Epithelial cell of esophagus (primary cell): ENCODE results near the gene VPS18.

ENCODE experiments used
- DNase-seq: peaks from one replicate; pipeline ENCODE4 v3.0.0; 2010; ENCODE audit warnings: low read depth
- H3K4me3 ChIP-seq: 2 replicates; pipeline ENCODE4 v1.5.1; 2011; ENCODE audit warnings: mild to moderate bottlenecking, low read length, control low read depth
- TF ChIP-seq, protein P1 (sequence below): IDR thresholded peaks from 2 replicates; pipeline ENCODE4 v1.5.1; 2011; ENCODE audit warnings: low read depth, mild to moderate bottlenecking, low read length, control low read depth, inconsistent platforms; ENCODE audit not compliant: insufficient read depth; ENCODE audit errors: missing control alignments

VPS18 gene

DNA sequence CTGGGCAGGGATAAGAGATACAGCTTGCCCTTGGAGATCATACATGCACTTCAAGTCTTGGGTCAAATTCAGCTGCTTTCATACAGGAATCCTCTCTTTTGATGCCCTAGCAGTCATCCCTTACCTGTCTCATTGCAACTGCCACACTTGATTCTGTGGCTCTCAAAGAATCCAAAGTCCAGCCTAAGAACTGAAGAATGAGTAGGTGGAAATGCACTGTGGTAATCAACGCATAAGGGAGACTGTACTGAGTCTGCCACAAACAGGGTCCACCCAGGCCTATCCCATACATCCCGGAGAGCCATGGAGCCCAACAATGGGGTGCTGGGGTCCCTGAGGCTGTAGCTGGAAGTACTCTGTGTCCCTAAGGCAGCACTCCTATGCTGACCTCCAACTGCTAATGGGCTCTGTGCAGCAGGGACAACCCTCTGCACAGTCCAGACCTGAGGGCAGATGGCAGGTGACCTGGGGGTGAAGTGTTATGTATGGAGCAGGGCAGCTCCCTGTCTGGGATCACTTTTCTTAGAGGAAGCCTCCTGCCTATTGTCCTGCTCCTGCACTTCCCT lies 1.7 kb upstream of the VPS18 start:
- TF ChIP-seq, protein P1, sequence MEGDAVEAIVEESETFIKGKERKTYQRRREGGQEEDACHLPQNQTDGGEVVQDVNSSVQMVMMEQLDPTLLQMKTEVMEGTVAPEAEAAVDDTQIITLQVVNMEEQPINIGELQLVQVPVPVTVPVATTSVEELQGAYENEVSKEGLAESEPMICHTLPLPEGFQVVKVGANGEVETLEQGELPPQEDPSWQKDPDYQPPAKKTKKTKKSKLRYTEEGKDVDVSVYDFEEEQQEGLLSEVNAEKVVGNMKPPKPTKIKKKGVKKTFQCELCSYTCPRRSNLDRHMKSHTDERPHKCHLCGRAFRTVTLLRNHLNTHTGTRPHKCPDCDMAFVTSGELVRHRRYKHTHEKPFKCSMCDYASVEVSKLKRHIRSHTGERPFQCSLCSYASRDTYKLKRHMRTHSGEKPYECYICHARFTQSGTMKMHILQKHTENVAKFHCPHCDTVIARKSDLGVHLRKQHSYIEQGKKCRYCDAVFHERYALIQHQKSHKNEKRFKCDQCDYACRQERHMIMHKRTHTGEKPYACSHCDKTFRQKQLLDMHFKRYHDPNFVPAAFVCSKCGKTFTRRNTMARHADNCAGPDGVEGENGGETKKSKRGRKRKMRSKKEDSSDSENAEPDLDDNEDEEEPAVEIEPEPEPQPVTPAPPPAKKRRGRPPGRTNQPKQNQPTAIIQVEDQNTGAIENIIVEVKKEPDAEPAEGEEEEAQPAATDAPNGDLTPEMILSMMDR: no peak
- no peak overlapping the region for H3K4me3 ChIP-seq
- DNase-seq: no peak

DNA sequence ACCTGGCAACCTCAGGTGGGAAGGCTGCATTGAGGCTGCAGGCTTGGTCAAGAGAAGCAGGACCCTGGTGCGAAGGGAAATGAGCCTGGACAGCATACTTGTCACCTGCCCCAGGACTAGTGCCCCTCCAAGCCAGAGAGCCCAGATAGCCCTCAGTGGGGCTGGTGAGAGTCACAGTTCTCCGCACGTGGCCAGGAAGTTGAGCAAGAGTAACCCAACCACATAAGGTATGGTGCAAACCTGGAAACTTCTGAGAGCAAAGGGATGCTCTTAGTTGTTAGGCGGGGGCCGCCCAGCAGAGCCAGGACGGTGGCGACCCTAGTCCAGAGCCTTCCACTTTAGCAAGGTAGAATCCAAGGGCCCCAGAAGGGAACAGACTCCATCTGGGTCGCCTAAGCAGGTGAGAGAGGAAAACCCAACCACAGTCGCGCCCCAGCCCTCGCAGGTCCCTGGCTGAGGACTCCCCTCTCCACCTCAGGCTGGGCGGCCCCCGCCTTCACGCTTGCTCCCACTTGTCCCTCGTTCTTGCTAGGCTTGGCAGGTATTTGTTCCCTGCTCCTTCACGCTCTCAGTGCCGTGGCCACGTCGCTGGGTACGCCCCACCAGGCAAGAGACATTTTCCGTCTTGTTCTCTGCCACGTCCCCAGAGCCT lies 1.1 kb upstream of the VPS18 start:
- DNase-seq: peak; percentile 77
- TF ChIP-seq, protein P1: no peak
- H3K4me3 ChIP-seq: no peak overlapping the region

DNA sequence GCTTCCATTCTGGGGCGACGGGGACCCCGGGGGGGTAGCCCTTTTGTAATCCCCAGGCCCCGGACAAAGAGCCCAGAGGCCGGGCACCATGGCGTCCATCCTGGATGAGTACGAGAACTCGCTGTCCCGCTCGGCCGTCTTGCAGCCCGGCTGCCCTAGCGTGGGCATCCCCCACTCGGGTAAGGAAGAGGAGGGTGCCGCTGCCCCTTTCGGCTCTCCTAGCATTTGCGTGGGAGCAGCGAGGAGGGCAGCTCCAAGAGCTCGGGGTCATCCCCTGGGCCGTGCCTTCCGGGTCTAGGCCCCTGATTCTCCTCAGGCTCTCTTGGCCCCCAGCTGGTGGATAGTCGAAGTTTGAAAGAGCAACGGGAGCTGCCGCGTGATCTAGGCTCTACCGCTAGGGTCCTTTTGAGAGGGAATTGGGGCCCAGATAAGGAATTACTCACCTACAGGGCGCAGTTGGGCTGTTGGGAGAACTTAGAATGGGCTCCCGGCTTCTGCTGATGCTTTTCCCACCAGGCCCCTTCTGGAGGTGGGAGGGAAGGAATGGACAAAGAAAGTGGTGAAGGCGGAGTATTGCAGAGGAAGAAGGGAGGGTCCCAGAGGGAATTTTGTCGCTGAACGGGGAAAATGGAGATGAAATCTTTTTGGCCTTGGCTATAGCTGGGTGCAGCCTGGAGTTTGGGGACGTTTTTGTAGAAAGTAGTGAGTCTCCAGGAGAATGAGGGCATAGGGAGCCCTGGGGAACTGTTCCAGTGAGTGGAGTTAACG lies 615 bp downstream of the VPS18 start:
- TF ChIP-seq, protein P1: peak; percentile 59
- peak overlapping the region; percentile 78 for H3K4me3 ChIP-seq
- DNase-seq: peak; percentile 71

DNA sequence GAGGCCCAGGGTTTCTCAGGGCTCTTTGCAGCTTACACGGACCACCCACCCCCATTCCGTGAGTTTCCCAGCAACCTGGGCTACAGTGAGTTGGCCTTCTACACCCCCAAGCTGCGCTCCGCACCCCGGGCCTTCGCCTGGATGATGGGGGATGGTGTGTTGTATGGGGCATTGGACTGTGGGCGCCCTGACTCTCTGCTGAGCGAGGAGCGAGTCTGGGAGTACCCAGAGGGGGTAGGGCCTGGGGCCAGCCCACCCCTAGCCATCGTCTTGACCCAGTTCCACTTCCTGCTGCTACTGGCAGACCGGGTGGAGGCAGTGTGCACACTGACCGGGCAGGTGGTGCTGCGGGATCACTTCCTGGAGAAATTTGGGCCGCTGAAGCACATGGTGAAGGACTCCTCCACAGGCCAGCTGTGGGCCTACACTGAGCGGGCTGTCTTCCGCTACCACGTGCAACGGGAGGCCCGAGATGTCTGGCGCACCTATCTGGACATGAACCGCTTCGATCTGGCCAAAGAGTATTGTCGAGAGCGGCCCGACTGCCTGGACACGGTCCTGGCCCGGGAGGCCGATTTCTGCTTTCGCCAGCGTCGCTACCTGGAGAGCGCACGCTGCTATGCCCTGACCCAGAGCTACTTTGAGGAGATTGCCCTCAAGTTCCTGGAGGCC lies 5.4 kb downstream of the VPS18 start:
- no peak overlapping the region for H3K4me3 ChIP-seq
- no peak for DNase-seq
- TF ChIP-seq, protein P1: no peak

DNA sequence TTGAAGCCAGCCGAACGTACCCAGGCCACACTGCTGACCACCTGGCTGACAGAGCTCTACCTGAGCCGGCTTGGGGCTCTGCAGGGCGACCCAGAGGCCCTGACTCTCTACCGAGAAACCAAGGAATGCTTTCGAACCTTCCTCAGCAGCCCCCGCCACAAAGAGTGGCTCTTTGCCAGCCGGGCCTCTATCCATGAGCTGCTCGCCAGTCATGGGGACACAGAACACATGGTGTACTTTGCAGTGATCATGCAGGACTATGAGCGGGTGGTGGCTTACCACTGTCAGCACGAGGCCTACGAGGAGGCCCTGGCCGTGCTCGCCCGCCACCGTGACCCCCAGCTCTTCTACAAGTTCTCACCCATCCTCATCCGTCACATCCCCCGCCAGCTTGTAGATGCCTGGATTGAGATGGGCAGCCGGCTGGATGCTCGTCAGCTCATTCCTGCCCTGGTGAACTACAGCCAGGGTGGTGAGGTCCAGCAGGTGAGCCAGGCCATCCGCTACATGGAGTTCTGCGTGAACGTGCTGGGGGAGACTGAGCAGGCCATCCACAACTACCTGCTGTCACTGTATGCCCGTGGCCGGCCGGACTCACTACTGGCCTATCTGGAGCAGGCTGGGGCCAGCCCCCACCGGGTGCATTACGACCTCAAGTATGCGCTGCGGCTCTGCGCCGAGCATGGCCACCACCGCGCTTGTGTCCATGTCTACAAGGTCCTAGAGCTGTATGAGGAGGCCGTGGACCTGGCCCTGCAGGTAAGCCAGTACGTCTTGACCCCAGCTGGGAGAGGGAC lies 6.2 kb downstream of the VPS18 start:
- no peak overlapping the region for H3K4me3 ChIP-seq
- no peak for DNase-seq
- TF ChIP-seq, protein P1: no peak

DNA sequence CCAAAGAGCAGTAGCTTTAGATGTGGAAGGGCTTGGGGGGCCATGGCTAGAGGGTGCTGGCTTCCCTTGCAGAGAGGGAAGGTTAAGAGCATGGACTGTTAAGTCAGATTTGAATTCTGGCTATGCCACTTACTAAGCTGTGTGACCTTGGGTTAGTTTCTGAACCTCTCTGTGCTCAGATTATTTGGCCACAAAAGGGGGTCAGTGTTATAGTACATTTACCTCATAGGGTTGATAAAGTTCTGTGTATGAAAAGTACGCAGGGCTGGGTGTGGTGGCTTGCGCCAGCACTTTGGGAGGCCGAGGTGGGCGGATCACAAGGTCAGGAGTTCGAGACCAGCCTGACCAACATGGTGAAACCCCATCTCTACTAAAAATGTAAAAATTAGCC lies 6.8 kb downstream of the VPS18 start:
- DNase-seq: no peak
- no peak overlapping the region for H3K4me3 ChIP-seq
- TF ChIP-seq, protein P1: no peak
